Colonic mucosa (tissue), 4 donors: ENCODE data around the gene HDAC4. TPM values are rescaled to one million over a fixed set of nuclear protein-coding genes. Genes with fewer than 3 reads are reported as not detected.

Experiments used
- DNase-seq: peaks from one replicate; pipeline ENCODE4 v3.0.0-alpha.2; 2020
- H3K27ac ChIP-seq: fragments of 200-600 bp; one replicate; pipeline ENCODE4 v1.8.0; 2021
- H3K27me3 ChIP-seq: fragments of 200-600 bp; one replicate; pipeline ENCODE4 v1.8.0; 2021
- H3K36me3 ChIP-seq: fragments of 200-600 bp; one replicate; pipeline ENCODE4 v1.8.0; 2021
- H3K4me1 ChIP-seq: fragments of 200-600 bp; one replicate; pipeline ENCODE4 v1.8.0; 2021; ENCODE audit warnings: mild to moderate bottlenecking
- H3K4me3 ChIP-seq: fragments of 200-600 bp; one replicate; pipeline ENCODE4 v1.8.0; 2021
- H3K9ac ChIP-seq, 2 donors: one replicate each; pipeline ENCODE4 v1.7.0; 2013; ENCODE audit warnings: control low read depth in 2 of 2, low read depth in 2 of 2, low read length in 2 of 2
- H3K9me3 ChIP-seq: fragments of 200-600 bp; one replicate; pipeline ENCODE4 v1.8.0; 2021
- intact Hi-C: fragments of 100-400 bp; cut with DNase I; formaldehyde crosslinking; loops from one replicate; pipeline ENCODE4 v1.14.1; 2022
- total RNA-seq, 2 donors: library from RNA; stranded (reverse); fragmentation: NEBNext Ultra II Directional in 1 of 2; extraction: Animal tissue kit (Norgen Biotek cat#: 25700) in 1 of 2; gene quantifications; one replicate each; pipeline ENCODE4 v1.2.1, GENCODE V29; 2021
- TF ChIP-seq, protein P1 (sequence below): fragments of 200-600 bp; IDR thresholded peaks from one replicate; pipeline ENCODE4 v1.8.0; 2022; ENCODE audit warnings: antibody characterized with exemption, mild to moderate bottlenecking
- donor health status: healthy.
- donor health status: DM: no; HTN: no; CAD: no.
- donor health status: DM: no; HTN: no; CAD: no.

Gene HDAC4
- total RNA-seq, 2 donors from 2014 or later: 35.3 to 46.8 TPM

DNA sequence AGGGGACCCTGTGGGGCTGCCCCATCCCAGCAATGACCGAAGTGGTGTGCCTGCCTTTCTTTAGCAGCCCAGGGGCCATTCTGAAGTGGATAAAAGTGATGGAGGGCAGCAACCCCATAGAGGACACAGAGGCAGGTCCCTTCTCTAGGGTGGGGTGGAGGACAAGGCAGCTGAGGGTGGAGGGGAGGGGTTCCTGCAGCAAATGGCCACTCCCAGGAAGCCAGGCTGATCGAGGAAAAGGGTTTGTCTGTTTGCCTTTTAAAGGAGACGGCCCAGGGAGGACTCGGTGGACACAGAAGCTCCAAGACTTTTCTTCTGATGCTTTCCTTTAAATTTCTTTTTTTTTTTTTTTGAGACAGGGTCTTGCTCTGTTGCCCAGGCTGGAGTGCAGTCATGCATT, 280.2 kb downstream of the HDAC4 start:
- peaks cover 8% of the 10 kb centered on the region for H3K36me3 ChIP-seq
- intact Hi-C loops: no loop called here
- H3K9ac ChIP-seq: no peak overlapping the region
- no peaks in the 10 kb centered on the region for H3K9me3 ChIP-seq
- no peak for DNase-seq
- no peaks in the 10 kb centered on the region for H3K4me1 ChIP-seq
- no peaks in the 10 kb centered on the region for H3K27me3 ChIP-seq
- no peak overlapping the region for H3K4me3 ChIP-seq
- TF ChIP-seq, protein P1, sequence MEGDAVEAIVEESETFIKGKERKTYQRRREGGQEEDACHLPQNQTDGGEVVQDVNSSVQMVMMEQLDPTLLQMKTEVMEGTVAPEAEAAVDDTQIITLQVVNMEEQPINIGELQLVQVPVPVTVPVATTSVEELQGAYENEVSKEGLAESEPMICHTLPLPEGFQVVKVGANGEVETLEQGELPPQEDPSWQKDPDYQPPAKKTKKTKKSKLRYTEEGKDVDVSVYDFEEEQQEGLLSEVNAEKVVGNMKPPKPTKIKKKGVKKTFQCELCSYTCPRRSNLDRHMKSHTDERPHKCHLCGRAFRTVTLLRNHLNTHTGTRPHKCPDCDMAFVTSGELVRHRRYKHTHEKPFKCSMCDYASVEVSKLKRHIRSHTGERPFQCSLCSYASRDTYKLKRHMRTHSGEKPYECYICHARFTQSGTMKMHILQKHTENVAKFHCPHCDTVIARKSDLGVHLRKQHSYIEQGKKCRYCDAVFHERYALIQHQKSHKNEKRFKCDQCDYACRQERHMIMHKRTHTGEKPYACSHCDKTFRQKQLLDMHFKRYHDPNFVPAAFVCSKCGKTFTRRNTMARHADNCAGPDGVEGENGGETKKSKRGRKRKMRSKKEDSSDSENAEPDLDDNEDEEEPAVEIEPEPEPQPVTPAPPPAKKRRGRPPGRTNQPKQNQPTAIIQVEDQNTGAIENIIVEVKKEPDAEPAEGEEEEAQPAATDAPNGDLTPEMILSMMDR: no peak
- H3K27ac ChIP-seq: no peak overlapping the region

DNA sequence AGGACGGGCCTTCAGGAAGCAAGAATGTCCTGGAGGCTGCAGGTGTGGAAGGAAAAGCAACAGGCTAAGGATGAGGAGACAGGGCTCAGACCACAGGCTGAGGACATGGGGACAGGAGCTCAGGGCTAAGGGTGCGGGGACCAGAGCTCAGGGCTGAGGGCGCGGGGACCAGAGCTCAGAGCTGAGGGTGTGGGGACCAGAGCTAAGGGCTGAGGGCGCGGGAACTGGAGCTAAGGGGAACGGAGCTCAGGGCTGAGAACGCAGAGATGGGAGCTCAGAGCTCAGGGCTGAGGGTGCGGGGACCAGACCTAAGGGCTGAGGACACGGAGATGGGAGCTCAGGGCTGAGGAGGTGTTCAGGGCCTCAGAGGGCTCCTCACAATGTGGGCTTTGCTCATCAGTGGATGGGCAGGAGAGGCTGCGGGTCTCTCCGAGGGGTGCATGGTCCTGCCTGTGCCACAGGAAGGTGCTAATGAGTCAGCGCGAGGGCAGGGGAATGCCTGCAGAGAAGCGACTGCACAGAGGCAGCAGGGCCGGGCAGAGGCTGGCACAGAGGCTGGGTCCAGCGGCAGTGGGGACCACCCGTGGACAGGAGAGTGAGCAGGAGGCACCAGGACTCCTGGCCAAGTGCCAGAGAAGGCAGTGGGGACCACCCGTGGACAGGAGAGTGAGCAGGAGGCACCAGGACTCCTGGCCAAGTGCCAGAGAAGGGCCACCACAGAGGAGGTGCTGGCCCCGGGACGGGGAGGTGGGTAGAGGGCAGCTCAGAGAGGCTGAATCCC, 281.3 kb downstream of the HDAC4 start:
- Histone ChIP-seq H3K4me3 (no peak overlapping the region), H3K4me1 (no peaks in the 10 kb centered on the region), H3K36me3 (no peaks in the 10 kb centered on the region), H3K27ac (no peak overlapping the region), H3K9me3 (no peaks in the 10 kb centered on the region), H3K27me3 (no peaks in the 10 kb centered on the region), H3K9ac (no peak overlapping the region)
- DNase-seq: no peak
- TF ChIP-seq, protein P1: no peak
- intact Hi-C loops: no loop called here

DNA sequence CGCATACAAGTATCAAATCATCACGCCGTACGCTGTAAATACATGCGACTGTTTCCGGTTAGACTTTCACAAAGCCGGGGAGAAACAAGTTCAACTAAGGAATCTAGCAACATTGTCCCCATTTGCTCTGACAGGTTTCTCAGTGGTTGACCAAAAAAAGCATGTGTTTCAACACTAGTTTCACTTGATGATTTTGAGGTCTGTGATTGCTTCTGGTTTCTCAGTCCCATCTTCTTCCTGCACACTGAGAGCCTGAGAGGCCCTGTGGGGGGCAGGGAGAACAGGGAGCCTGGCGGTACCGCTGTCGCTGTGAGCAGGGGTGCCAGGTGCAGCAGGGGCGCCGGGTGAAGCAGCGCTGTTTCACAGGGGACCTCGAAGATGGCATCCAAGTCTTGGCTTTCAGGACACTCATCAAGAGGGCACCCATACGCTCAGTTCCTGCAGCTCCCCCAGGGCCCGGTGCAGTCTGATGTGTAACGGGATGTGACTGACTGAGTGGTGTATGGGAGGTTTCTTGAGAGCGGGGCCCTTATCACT, 282.1 kb downstream of the HDAC4 start:
- intact Hi-C loops: no loop called here
- H3K4me3 ChIP-seq: no peak overlapping the region
- no peak for DNase-seq
- no peaks in the 10 kb centered on the region for H3K27me3 ChIP-seq
- H3K27ac ChIP-seq: no peak overlapping the region
- peaks cover 1% of the 10 kb centered on the region for H3K4me1 ChIP-seq
- H3K9me3 ChIP-seq: no peaks in the 10 kb centered on the region
- no peaks in the 10 kb centered on the region for H3K36me3 ChIP-seq
- TF ChIP-seq, protein P1: no peak
- H3K9ac ChIP-seq: no peak overlapping the region

DNA sequence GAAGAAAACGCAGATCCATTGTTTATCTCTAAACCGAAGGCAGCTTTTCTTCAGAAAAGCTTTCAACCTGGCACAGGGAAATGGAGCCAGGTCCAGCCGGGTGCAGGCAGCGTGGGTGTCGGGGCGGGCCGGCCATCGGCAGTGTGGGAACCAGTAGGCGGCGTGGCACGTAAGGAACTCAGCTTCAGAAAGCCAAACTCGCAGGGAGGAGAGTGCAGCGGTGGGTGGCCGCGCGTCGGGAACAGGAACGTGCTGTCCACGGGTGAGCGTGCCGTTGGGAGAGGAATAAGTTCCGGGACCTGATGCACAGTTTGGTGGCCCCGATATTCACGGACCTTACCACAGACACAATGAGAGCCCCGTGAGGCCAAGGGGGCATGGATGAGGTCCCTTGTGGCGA, 282.6 kb downstream of the HDAC4 start:
- Histone ChIP-seq H3K9ac (no peak overlapping the region), H3K36me3 (no peaks in the 10 kb centered on the region), H3K4me3 (no peak overlapping the region), H3K27me3 (no peaks in the 10 kb centered on the region), H3K4me1 (peaks cover 5% of the 10 kb centered on the region), H3K27ac (no peak overlapping the region), H3K9me3 (no peaks in the 10 kb centered on the region)
- TF ChIP-seq, protein P1: no peak
- intact Hi-C loops: no loop called here
- no peak for DNase-seq

DNA sequence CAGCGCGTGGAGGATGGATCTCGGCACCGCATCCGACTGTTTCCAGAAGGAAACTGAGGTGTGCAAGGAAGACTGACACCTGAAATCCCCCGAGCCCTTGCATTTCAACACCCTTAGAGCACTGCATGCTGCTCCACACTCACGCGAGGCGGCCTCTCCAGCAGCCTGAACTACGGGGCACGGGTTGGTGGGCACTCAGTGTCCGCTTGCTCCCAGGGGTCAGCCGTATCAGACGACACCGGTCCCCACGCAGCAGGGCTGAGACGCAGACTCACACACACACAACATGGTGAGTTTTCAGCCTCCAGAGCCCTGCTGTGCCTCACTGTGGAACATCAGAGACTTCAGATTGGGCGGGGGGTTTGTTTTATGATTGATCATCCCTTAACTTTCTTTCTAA, 283.0 kb downstream of the HDAC4 start:
- Histone ChIP-seq H3K9ac (no peak overlapping the region), H3K4me3 (no peak overlapping the region), H3K36me3 (no peaks in the 10 kb centered on the region), H3K27ac (no peak overlapping the region), H3K4me1 (peaks cover 5% of the 10 kb centered on the region), H3K27me3 (no peaks in the 10 kb centered on the region), H3K9me3 (no peaks in the 10 kb centered on the region)
- TF ChIP-seq, protein P1: no peak
- intact Hi-C loops: no loop called here
- DNase-seq: no peak
